ENCODE results near the gene IER5L.

DNA sequence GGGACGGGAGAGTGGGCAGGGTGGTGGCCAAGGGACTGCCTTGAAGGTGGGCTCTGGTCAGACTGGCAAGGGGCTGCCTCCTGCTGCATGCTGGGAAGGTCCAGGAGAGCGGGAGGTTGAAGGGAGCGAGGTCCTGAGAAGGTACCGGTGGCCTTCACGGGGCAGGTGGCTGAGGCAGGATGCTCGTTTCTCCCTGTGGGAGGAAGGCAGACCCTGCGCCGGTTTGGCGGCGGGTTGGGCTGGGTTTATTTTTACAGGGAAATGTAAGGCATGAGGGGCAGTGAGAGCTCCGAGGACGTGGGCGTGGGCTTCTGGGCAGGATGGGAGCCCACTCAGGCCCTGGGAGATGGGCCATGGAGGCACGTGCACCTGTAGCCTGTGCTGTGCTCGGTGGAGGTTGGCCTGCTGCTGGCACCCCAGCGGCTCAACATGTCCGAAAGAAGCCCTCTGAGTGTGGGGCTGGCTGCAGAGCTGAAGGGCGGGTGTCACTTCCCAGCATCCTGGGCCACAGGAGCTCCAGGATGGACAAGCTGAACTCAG, 27.3 kb downstream of the IER5L start:
- TF ChIP-seq CTCF (IDR thresholded peaks at IDR 0.05; ENCODE audit: low read length): no peak
- TF ChIP-seq EZH2 (optimal IDR thresholded peaks at IDR 0.05; ENCODE audit: low read depth, low read length): no peak
- TF ChIP-seq EZH2phosphoT487 (IDR thresholded peaks at IDR 0.05; ENCODE audit: low read length): no peak

Measured in MM.1S (cell line).